Tibial artery (tissue), 4 donors: ENCODE results near the gene SLC1A4.

Source experiments
- DNase-seq, 2 donors: peaks; one replicate each; pipeline ENCODE4 v3.0.0-alpha.2; 2019
- H3K27ac ChIP-seq, 2 donors: fragments of 200-600 bp; sonication (generic) in 1 of 2; 1 replicate in 1 of 2; 2 replicates in 1 of 2; pipeline ENCODE4 v1.5.1; 2018 to 2019; ENCODE audit warnings: mild to moderate bottlenecking in 1 of 2
- H3K27me3 ChIP-seq, 2 donors: fragments of 200-600 bp; sonication (generic) in 1 of 2; one replicate each; pipeline versions ENCODE4 v1.5.1 to v1.6.0; 2016 to 2019
- H3K36me3 ChIP-seq, 3 donors: fragments of 200-600 bp; sonication (generic) in 2 of 3; one replicate each; pipeline ENCODE4 v1.5.1; 2016 to 2019; ENCODE audit warnings: mild to moderate bottlenecking in 2 of 3
- H3K4me1 ChIP-seq, 4 donors: fragments of 200-600 bp; sonication (generic) in 2 of 4; 1 replicate in 3 of 4; 2 replicates in 1 of 4; pipeline ENCODE4 v1.5.1; 2016 to 2019
- H3K4me3 ChIP-seq, 2 donors: fragments of 200-600 bp; sonication (generic) in 1 of 2; 1 replicate in 1 of 2; 2 replicates in 1 of 2; pipeline ENCODE4 v1.5.1; 2018 to 2019; ENCODE audit warnings: mild to moderate bottlenecking in 2 of 2
- H3K9me3 ChIP-seq, 3 donors: fragments of 200-600 bp; sonication (generic) in 1 of 3; one replicate each; pipeline ENCODE4 v1.5.1; 2016 to 2019
- CTCF ChIP-seq, 2 experiments: fragments of 200-600 bp in 1 of 2; fragments of 450-650 bp in 1 of 2; IDR thresholded peaks; one replicate each; pipeline ENCODE4 v1.5.1; 2017 to 2019; ENCODE audit warnings: antibody characterized with exemption in 2 of 2, mild to moderate bottlenecking in 1 of 2, moderate library complexity in 1 of 2
- intact Hi-C: fragments of 100-400 bp; cut with DNase I; formaldehyde crosslinking; loops from one replicate; pipeline ENCODE4 v1.15.0; 2023; ENCODE audit warnings: low total_unique reads

SLC1A4 gene

GRCh38 chr2:65053199-65053598, 64.0 kb downstream of the SLC1A4 start:
- intact Hi-C loops: loop anchor here (10.0 kb wide), 1 partner anchor 58 kb away; no protein-coding TSS in a partner anchor
- H3K27ac ChIP-seq: no peak overlapping the region
- no peak overlapping the region for H3K4me3 ChIP-seq
- no peaks in the 10 kb centered on the region for H3K9me3 ChIP-seq
- H3K4me1 ChIP-seq: peaks cover 0 to 21% (median 13%) of the 10 kb centered on the region in 4 donors
- no peak for TF ChIP-seq CTCF (IDR thresholded peaks at IDR 0.05)
- no peaks in the 10 kb centered on the region for H3K36me3 ChIP-seq
- DNase-seq: no peak
- H3K27me3 ChIP-seq: no peaks in the 10 kb centered on the region

GRCh38 chr2:65054749-65055421, 65.7 kb downstream of the SLC1A4 start:
- H3K9me3 ChIP-seq: no peaks in the 10 kb centered on the region
- no peaks in the 10 kb centered on the region for H3K27me3 ChIP-seq
- no peak for TF ChIP-seq CTCF (IDR thresholded peaks at IDR 0.05)
- intact Hi-C loops: loop anchor here (2.0 to 10.0 kb wide), 2 partner anchors 60 to 76 kb away; partner anchors contain the start of gene RAB1A
- peaks cover 0 to 36% (median 22%) of the 10 kb centered on the region in 4 donors for H3K4me1 ChIP-seq
- peak overlapping the region in 1 of 2 donors; percentile 91 for H3K27ac ChIP-seq
- DNase-seq: no peak
- peak overlapping the region in 1 of 2 donors; percentile 89 for H3K4me3 ChIP-seq
- H3K36me3 ChIP-seq: no peaks in the 10 kb centered on the region

- H3K4me1 ChIP-seq: peaks cover 0 to 42% (median 22%) of the 10 kb centered on the region in 4 donors
- H3K27ac ChIP-seq: peak overlapping the region; percentile 84 to 91
- no peak for TF ChIP-seq CTCF (IDR thresholded peaks at IDR 0.05)
- no peaks in the 10 kb centered on the region for H3K36me3 ChIP-seq
- peak in 1 of 2 donors; percentile 55 for DNase-seq
- peak overlapping the region; percentile 89 to 99 for H3K4me3 ChIP-seq
- intact Hi-C loops: loop anchor here (2.0 to 10.0 kb wide), 2 partner anchors 61 to 75 kb away; partner anchors contain the start of gene RAB1A
- no peaks in the 10 kb centered on the region for H3K9me3 ChIP-seq
- H3K27me3 ChIP-seq: no peaks in the 10 kb centered on the region
Measured at GRCh38 chr2:65055422-65056214, 66.4 kb downstream of the SLC1A4 start.

- Histone ChIP-seq H3K27me3 (no peaks in the 10 kb centered on the region), H3K36me3 (no peaks in the 10 kb centered on the region), H3K9me3 (no peaks in the 10 kb centered on the region), H3K4me1 (peaks cover 0 to 50% (median 26%) of the 10 kb centered on the region in 4 donors), H3K4me3 (peak within 1 kb of the TSS; percentile 89 to 99), H3K27ac (peak within 1 kb of the TSS; percentile 84 to 91)
- peak; percentile 97 to 98 for DNase-seq
- intact Hi-C loops: loop anchor here (10.0 kb wide), 1 partner anchor 62 kb away; no protein-coding TSS in a partner anchor
- TF ChIP-seq CTCF (IDR thresholded peaks at IDR 0.05): no peak
Measured at GRCh38 chr2:65056215-65057053, 67.2 kb downstream of the SLC1A4 start, which contains the start of gene CEP68. Gene CEP68, plus strand, starts transcription at chr2:65056416. Its CDS starts 13,029 bp downstream, at chr2:65069445.

- no peak for TF ChIP-seq CTCF (IDR thresholded peaks at IDR 0.05)
- intact Hi-C loops: loop anchor here (10.0 kb wide), 1 partner anchor 62 kb away; no protein-coding TSS in a partner anchor
- no peaks in the 10 kb centered on the region for H3K36me3 ChIP-seq
- H3K4me3 ChIP-seq: peak overlapping the region; percentile 89 to 99
- H3K9me3 ChIP-seq: no peaks in the 10 kb centered on the region
- peaks cover 0 to 56% (median 29%) of the 10 kb centered on the region in 4 donors for H3K4me1 ChIP-seq
- H3K27me3 ChIP-seq: no peaks in the 10 kb centered on the region
- peak overlapping the region; percentile 84 to 91 for H3K27ac ChIP-seq
- no peak for DNase-seq
Measured at GRCh38 chr2:65057054-65057375, 67.8 kb downstream of the SLC1A4 start.
